ENCODE measurements around the gene KLHL28.

KLHL28 gene

DNA sequence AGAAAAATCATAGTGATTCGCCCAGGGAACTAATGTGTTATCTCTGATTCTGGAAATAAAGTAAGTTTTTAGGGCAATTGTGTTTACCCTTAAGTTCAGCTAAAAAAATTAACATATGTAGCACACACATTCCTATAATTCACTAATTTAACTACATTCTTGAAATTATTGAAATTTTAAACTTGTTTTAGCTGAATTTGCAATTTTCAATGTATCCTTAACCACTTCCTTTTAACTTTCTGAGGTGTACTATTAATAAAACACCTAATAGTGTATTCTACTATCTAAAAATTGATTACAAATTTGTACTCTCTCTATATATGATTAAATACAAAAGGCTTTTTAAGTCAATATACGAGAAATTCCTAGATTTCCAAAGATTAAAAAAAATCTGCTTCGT is 2.2 kb downstream of the KLHL28 start:
- DNase-seq, result no peak

DNA sequence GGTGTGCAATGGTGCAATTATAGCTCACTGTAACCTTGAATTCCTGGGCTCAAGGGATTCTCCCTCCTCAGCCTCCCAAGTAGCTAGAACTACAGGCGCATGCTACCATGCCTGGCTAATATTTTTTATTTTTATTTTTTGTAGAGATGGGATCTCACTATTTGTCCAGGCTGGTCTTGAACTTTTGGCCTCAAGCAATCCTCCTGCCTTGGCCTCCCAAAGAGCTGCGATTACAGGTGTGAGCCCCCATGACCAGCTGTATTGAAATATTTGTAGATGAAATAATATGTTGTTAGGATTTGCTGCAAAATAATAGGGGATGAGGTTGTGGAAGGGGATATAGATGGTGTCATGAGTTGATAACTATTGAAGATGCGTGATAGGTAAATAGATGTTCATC is 4.9 kb downstream of the KLHL28 start:
- DNase-seq, result no peak

DNA sequence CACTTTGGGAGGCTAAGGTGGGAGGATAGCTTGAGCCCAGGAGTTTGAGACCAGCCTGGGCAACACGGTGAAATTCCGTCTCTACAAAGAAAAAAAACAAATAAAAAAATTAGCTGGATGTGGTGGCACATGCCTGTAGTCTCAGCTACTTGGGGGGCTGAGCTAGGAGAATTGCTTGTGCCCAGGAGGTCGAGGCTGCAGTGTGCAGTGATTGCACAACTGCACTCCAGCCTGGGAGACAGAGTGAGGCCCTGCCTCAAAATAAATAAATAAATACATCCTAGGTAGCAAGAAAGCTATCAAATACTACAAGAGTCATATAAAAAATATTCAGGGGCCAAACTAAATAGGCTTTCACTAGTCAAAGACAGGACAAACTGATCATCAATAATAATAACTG is 6.2 kb downstream of the KLHL28 start:
- no peak for DNase-seq

DNA sequence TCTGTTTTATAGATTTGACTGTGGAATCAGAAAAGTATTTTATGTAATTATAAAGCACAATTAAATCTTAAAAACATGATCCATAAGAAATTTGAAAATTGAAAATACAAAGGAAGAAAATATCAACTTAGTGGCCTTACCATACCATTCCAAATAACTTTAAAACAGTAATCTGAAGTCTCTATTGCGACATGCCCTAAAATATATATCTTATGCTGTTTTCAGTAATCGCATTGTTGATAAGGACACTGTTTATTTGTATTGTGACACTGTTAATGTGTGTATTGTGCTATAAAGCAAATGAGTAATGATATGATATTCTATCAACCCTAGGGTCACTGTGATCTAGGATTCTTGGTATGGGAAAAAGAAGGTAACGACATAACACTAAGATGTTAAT is 7.0 kb downstream of the KLHL28 start:
- DNase-seq, result no peak

DNA sequence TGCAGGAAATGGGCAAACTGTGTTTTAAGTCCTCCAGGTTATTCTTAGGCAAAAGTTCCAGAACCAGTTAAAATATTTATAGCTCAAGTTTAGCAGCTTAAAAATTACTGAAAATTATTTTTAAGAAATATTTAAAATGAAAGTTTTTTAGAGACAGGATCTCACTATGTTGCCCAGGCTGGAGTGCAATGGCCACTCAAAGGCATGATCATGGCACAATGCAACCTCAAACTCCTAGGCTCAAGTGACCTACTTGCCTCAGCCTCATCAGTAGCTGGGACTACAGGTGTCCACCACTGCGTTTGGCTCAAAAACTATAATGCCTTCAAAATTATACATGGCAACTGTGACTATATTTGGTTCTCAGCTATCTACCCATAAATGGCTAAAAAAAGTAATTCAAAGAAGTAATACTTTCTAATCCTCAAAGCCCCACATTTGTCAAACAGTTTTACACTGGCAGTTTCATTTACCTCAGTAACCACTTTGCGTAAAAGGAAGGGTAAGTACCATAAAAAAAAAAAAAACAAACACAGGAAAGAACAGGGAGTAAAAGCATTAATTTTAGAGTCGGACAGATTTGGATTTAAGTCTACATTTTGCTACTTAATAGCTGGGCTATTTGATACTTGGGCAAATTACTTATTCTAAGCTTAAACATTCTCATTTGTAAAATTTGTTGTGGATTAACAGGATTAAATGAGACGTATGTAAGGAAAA is 9.2 kb downstream of the KLHL28 start:
- no peak for DNase-seq

DNA sequence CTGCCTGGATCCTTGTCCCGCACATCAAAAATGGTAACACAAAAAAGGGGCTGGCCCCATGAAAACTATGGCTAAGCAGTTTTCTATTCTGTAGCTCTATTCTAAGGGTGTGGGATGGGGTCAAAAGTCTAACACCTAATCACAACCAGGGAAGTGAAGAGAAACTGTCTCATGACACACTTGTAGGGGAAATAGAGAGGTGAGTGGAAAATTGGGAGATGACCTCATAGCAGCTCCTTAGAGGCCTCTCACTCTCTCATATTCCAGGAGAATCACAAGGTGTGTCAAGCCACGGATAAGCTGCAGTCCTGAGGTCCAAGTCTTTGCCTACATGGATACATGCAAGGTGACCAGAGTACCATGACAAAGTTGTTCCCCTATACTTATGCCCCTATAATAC is 10.7 kb downstream of the KLHL28 start:
- DNase-seq, result no peak

DNA sequence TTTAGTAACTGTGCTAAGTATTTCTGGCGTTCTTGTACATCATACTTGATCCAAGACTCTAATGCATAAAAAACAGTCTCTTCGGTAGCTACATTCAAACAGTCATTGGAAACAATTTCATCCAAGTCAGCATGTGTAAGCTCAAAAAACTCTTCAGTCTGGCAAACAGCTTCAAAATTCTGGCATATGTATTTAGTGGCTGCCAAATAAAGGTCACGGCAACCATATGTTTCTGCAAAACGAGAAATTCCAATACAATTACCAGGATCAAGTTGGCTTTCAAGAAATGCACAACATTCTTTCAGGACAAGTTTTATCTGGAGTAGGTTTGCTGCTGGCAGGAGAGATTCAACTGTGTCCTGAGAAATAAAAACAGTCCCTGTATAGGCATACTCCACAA is 16.5 kb downstream of the KLHL28 start:
- DNase-seq, result no peak

DNA sequence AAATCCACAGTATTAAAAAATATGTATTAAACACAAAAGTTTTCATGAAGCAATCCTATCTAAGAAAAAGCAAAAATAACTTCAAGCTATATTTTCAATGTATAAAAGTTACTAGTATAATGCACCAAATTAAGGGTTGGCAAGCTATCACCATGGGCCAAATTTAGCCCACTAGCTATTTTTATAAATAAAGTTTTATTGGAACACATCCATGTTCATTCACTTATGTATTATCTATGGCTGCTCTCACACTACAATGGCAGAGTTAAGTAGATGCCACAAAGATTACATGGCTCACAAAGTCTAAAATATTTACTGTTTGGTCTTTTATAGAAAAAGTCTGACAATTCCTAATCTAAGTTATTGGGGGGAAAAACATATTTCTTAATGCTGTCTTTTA is 17.6 kb downstream of the KLHL28 start:
- DNase-seq, result no peak

DNA sequence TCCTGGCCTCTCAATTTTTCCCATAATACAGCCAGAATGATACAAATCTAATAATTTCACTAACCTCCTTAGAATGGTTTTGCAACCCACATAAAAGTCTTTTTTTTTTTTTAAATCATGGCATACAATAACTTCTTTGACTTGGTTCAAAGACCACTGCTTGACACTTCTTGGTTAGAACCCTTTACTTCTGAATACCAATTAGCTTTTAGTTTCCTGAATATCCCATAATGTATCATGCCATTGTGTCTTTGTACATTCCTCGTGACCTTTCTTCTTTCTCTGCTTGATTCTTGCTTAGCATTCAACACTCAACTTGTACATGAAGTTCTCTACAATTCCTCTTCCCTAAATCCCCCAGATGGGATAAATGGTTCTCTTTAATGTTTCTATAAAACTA is 19.3 kb downstream of the KLHL28 start:
- DNase-seq, result no peak

DNA sequence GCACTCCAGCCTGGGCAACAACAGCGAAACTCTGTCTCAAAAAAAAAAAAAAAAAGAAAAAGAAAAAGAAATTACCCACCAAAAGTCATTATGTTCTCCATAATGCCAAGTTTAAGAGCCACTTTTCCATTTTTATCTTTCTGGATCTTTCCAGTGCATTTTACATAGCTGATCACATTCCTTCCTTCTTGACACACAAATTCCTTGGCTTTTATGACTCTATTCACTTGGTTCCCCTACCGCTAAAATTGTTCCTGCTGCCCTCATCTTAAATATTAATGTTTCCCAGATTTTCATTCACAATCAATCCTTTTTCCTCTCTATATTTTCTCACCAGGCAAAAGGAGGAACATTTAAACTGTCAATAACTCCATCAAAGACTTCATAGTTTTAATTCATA is 20.2 kb downstream of the KLHL28 start:
- no peak for DNase-seq

DNA sequence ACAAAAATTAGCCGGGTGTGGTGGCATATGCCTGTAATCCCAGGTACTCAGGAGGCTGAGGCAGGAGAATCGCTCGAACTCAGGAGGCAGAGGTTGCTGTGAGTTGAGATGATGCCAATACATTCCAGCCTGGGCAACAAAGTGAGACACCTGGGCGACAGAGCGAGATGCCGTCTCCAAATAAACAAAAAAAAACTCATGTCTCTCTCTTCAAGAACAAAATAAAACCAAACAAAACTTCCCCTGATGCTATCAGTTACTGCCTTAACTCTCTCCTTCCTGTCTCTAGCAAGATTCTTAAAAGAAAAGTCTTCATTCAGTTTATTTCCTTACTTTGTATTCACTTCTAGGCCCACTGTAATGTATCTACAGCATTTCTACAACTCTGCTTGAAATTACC is 20.8 kb downstream of the KLHL28 start:
- DNase-seq, result no peak

DNA sequence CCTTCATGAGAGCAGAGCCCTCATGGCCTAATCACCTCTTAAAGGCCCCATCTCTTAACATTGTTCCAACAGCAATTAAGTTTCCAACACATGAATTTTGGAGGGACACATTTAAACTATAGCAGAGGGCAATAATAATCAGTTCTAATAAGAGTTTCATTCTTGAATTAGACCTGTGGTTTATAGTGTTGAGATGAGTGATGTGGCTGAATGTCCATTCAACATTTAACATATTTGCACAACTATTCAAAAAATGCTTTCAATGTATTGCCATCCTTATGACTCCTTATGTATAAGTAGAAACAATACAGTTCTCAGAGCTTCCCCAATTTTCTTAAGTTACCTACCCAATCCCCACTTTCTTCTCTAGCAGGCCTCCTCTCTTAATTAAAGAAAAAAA is 21.5 kb downstream of the KLHL28 start:
- no peak for DNase-seq

DNA sequence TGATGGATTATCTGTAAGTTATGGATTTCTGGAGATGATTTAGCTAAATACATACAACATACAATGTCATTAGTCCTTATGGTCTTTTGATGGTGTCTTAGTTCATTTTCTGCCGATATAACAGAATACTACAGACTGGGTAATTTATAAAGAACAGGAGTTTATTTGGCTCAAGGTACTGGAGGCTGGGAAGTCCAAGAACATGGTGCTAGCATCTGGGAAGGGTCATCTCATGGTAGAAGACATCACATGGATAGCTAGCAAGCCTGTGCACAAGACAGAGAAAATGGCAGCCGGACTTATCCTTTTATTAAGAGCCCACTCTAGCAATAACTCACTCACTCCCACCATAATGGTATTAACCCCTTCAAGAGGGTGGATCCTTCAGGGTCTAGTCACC is 24.2 kb downstream of the KLHL28 start:
- DNase-seq, result no peak

DNA sequence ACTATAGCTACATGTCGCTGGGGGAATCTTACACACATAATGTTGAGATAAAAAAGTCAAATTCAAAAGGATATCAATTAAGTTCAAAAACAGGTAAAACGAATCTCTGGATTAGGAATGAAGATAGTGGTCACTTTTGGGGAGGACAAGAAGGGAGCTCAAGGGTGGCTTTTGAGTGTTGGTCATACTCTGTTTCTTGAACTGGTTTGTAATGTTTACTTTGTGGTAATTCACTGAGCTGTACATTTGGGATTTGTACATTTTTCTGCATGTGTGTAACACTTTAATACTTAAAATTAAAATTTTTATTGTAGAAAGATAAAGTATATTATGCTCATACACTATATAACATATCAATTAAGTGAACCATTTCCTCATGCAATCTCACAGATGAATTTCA is 26.6 kb downstream of the KLHL28 start:
- no peak for DNase-seq

DNA sequence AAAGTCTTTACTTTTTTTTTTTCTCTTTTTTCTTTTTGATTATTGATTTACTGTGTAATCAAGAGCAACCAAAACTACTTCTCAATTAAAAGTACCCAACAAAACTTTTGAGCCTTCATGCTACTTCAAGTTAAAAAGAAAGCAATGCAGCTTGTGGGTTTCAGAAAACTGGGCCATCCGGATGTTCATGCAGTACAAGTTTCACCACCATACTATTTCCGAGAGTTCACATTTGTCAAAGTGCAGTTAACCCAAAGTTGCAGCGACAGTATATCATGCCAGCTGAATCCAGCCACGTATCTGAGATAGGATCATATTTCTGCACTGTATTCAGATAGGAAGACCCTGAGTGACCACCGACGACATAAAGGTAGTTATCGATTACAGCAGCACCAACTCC is 33.0 kb downstream of the KLHL28 start:
- peak; percentile 12 for DNase-seq

DNA sequence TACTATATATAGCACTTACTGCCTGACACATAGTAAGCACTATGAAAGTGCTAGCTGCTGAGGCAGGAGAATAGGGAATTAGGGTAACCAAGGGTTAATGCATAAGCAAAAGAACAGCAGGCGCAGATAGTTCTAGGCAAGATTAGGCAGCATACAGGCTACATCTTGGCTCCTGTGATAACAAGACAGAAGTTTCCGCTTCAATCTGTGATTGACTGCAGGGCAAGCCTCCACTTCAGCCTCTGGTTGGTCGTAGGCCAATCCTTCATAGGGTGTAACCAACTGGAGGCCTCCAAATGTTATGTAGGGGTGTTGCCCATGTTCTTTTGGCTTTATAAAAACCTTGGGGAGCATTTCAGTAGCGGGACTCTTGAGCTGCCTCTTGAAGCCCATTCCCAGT is 46.9 kb downstream of the KLHL28 start:
- no peak for DNase-seq

DNA sequence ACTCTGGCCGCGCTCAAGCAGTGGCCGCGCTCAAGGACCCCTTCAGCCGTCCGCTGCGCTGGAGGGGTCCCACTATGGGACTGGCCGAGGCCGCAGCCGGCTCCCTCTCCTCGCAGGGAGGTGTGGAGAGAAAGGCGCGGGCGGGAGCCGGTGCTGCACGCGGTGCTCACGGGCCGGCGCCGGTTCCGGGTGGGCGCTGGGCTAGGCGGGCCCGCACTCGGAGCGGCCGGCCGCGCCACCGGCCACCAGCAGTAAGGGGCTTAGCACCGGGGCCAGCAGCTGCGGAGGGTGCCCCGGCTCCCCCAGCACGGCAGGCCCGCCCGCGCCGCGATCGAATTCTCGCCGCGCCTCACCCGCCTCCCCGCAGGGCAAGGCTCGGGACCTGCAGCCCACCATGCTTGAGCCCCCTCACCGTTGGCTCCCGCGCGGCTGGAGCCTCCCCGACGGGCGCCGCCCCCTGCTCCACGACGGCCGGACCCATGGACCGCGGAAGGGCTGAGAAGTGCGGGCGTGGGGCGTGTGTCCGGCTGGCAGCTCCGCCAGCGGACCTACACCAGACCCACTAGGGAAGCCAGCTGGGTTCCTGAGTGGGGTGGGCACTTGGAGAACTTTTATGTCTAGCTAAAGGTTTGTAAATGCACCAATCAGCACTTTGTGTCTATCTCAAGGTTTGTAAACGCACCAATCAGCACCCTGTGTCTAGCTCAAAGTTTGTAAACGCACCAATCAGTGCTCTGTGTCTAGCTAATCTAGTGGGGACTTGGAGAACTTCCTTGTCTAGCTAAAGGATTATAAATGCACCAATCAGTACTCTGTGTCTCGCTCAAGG is 49.5 kb downstream of the KLHL28 start:
- no peak for DNase-seq

DNA sequence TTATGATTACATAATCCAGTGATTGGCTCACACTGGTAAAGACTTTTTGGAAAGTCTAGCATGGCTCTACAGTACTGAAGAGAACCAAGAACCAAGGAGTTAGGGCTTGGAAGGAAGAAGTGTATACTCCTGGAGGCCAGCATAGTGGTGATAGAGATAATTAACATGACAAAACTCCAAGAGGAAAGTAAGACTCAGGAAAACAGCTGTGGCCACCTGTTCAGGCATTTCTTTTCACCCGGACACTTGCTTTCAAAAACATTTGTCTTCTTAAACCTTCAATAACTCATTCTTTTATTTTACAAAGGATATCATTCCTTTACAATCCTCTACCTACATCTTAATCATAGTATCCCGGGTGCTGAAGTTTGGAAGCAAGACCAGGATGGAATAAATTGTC is 50.9 kb downstream of the KLHL28 start:
- no peak for DNase-seq

DNA sequence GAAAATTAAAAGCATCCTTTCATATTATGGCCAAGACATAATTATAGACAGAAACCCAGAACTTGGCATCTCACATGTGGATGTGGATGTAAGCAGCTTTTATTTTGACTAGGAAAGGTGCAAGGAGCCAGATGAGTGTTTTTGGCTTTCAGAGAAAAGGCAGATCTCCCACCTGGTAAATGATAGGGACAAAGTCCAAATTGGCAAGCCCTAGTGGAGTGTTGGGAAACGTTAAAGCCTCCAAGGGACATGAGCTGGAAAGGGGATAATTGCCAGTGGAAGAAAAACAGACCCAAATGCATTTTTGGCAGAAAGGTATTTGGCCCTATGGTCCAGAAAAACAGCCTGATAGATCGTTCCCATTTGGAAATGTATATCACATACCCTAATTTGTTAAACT is 60.1 kb downstream of the KLHL28 start:
- DNase-seq, result no peak

DNA sequence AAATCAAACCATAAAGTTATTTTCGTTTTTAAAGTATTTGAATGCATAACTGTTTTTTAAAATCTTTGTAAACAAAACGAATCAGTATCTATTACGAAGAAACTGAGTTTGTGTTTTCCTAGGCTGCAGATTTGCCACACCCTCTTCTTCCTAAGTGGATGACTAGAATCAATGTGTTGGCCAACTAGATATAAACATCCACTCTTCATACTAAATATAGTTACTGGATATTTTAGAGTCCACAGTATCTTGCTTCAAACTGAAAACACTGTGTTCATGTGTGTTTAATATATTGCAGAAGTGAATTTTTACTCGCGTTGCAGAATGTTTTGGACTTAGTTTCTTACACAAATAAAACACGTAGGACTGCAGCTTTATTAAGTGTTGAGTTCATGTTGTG is 63.2 kb downstream of the KLHL28 start:
- DNase-seq, result no peak

DNA sequence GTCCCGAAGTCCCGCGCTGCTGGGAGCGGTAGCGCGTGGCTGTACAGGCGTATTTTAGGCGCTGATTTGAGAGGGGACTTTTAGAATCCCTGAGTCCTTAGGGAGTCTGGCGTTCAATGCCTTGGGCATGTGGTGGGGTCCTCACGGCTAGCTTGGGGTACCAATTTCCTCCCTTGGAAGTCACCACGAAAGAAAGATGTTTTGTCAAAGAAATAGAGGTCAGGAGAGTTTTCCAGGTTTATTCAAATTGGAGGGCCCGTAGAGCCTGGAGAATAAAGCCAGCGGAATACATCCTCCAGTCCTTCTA is 63.9 kb downstream of the KLHL28 start:
- DNase-seq, result no peak

DNA sequence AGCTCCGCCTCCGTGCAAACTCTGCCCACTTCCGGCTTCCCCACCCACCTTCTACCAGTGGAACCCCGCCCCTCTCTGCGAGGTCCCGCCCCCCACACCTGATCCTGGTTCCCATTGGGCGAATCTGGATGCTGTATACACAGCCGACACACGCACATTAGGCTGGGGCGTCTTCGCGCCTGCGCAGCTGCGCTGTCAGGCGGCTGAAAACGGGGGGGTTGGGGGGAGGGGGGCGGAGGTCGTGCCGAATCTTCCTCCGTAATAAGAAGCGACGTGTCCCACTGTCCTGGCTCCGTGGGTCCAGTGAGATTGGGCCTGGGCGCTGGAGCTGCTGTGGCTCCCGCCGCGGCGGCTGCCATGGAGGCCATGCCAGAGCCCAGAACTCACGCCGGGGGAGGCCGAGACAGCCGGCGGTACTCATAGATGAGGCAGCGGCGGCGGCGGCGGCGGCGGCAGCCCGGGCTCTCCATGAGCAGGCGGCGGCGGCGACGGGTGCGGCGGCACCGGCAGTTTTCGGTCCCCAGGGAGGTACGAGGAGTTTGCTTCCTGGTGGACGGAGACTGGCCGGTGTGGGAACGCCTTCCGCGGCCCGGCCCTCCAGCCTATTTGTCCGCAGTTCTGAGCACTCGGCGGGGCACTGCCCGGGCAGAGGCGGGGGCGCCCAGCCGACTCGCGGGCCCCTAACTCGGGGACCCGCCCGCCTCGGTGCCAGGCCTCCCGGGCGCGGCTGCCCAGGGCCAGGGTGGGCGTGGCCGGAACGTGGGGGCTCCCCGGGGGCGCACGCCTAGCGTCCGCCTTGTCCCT is 64.5 kb downstream of the KLHL28 start:
- DNase-seq, result peak; percentile 98

DNA sequence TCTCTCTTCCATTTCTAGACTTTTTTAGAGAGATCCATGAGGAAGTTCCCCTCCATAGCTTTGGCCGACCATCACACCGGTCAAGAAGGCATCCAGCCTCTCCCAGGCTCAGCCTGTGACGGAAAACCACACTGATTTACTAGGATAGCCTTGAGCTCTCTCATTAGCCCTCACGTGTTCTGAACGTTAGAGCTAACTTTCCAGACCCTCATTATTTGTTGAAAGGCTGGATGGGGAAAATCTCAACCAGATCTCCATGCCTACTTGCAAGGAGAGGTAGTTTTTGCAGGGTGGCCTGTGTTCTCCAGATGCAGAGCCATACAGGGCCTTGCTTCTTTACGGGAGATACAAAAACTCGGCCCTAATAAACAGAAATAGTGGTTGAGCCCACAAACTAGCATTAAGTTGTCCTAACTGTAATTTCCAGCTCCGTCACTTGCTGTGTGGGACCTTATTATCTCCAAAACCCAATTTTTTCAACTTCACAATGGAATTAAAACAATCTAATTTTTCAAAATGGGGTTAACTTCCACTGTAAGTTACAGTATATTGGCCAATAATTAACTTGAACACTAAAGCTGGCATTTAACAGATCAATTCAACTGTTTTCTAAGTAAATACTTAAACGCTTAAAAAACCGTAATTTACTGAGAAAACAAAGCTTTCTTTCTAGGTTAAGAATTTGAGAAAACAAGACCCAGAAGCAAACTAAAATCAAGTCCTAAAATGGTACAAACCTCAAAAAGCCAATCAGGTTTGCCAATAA is 65.3 kb downstream of the KLHL28 start:
- no peak for DNase-seq

All from activated CD4-positive, alpha-beta T cell treated with anti-CD3 and anti-CD28 coated beads, Interleukin-10, Interleukin-2, amounts not matched to agents 100 ng/mL and 50 ng/mL, durations not matched to agents 16 hours and 8 hours (primary cell).